B cell (primary cell): ENCODE measurements around the gene MARCHF10.

Source experiments
- EZH2 ChIP-seq: IDR thresholded peaks from 2 replicates; pipeline ENCODE4 v1.6.1; 2012; ENCODE audit warnings: borderline replicate concordance, low read depth, mild to moderate bottlenecking, moderate library complexity, low read length; ENCODE audit not compliant: insufficient read depth, poor library complexity, severe bottlenecking
- TF ChIP-seq, protein P1 (sequence below): fragments of 200-600 bp; IDR thresholded peaks from one replicate; pipeline ENCODE4 v1.8.0; 2022; ENCODE audit warnings: antibody characterized with exemption, mild to moderate bottlenecking

DNA sequence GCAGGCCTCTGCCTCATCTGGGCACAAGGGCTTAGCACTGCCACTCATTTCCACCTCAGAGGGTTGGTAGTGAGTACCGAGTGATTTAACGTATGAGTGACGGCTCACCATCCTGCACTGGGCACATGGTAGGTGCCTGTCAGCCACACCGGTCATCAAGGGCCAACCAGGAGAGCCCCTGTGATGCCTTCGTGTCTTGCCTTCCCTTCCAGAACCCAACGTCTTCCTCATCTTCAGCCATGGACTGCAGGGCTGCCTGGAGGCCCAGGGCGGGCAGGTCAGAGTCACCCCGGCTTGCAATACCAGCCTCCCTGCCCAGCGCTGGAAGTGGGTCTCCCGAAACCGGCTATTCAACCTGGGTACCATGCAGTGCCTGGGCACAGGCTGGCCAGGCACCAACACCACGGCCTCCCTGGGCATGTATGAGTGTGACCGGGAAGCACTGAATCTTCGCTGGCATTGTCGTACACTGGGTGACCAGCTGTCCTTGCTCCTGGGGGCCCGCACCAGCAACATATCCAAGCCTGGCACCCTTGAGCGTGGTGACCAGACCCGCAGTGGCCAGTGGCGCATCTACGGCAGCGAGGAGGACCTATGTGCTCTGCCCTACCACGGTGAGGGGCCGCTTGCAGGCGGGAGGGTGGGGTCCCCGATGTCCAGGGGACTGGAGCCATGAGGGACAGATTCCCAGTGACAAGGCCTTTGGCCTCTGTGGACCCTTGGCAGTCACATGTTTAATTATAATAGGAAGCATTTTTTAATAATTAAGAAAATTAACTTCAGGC is 143.6 kb downstream of the MARCHF10 start:
- TF ChIP-seq, protein P1, sequence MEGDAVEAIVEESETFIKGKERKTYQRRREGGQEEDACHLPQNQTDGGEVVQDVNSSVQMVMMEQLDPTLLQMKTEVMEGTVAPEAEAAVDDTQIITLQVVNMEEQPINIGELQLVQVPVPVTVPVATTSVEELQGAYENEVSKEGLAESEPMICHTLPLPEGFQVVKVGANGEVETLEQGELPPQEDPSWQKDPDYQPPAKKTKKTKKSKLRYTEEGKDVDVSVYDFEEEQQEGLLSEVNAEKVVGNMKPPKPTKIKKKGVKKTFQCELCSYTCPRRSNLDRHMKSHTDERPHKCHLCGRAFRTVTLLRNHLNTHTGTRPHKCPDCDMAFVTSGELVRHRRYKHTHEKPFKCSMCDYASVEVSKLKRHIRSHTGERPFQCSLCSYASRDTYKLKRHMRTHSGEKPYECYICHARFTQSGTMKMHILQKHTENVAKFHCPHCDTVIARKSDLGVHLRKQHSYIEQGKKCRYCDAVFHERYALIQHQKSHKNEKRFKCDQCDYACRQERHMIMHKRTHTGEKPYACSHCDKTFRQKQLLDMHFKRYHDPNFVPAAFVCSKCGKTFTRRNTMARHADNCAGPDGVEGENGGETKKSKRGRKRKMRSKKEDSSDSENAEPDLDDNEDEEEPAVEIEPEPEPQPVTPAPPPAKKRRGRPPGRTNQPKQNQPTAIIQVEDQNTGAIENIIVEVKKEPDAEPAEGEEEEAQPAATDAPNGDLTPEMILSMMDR, result no peak
- no peak for TF ChIP-seq EZH2
